ENCODE data around the gene MATCAP1. TPM values are rescaled to one million over a fixed set of nuclear protein-coding genes. Genes with fewer than 3 reads are reported as not detected.

The MATCAP1 gene
- total and polyA plus RNA-seq, 2 donors (not counting 1 experiment from before 2014, with no cell fraction given) = 6.2 to 8.9 TPM

- ATAC-seq (ENCODE audit: low read depth) (no peak), DNase-seq (no peak)
- Mint-ChIP-seq H3K27me3 (peaks cover 8% of the 10 kb centered on the region), H3K4me3 (peak overlapping the region; percentile 92), H3K4me1 (peaks cover 26% of the 10 kb centered on the region), H3K9me3 (ENCODE audit: insufficient read depth) (no peaks in the 10 kb centered on the region), H3K27ac (no peak overlapping the region)
- Histone ChIP-seq H3K4me3 (ENCODE audit: control extremely low read depth in 1 of 5, extremely low read depth in 1 of 5, insufficient read depth in 1 of 5, low read depth in 2 of 5, low read length in 4 of 5) (no peak overlapping the region), H4K20me1 (ENCODE audit: control insufficient read depth, insufficient read depth, low read length, poor library complexity, severe bottlenecking) (peaks cover 26% of the 10 kb centered on the region), H2AFZ (ENCODE audit: insufficient read depth, low read depth, low read length, poor library complexity, severe bottlenecking) (peak overlapping the region; percentile 78), H3K9ac (ENCODE audit: low read length) (no peak overlapping the region), H3K27ac (ENCODE audit: low read length in 2 of 2) (no peak overlapping the region), H3K4me2 (replicated peaks; ENCODE audit: low read depth, low read length, poor library complexity, severe bottlenecking) (no peak overlapping the region), H3K79me2 (ENCODE audit: control insufficient read depth, insufficient read depth, low read length) (peaks cover 37% of the 10 kb centered on the region), H3K36me3 (replicated peaks in 1 of 2; ENCODE audit: control extremely low read depth in 1 of 2, control insufficient read depth in 1 of 2, extremely low read depth in 1 of 2, insufficient read depth in 2 of 2, low read length in 1 of 2) (peaks cover 0 to 21% of the 10 kb centered on the region in 2 experiments), H3K9me3 (ENCODE audit: control extremely low read depth in 1 of 3, control insufficient read depth in 2 of 3, insufficient read depth in 1 of 3, low read length in 2 of 3) (peaks cover 0 to 8% (median 0%) of the 10 kb centered on the region in 3 donors), H3K4me1 (ENCODE audit: control insufficient read depth in 2 of 2, insufficient read depth in 2 of 2, low read length in 2 of 2) (peaks cover 24 to 29% of the 10 kb centered on the region in 2 donors), H3K27me3 (replicated peaks in 1 of 4; ENCODE audit: control extremely low read depth in 1 of 4, control insufficient read depth in 3 of 4, insufficient read depth in 4 of 4, low read length in 3 of 4) (peaks cover 0 to 28% (median 4%) of the 10 kb centered on the region in 4 experiments)
- ChIA-PET CTCF (interaction anchor here (0.6 kb wide), 1 partner anchor 36 kb away, joined by 3 read pairs; no protein-coding TSS in a partner anchor), POLR2A (interaction anchor here (0.7 kb wide), 1 partner anchor 148 kb away, joined by 6 read pairs; no protein-coding TSS in a partner anchor)
- TF ChIP-seq EZH2 (IDR thresholded peaks at IDR 0.05; ENCODE audit: borderline replicate concordance, insufficient read depth, low read depth, low read length, poor library complexity, severe bottlenecking) (no peak), CTCF (IDR thresholded peaks at IDR 0.05) (no peak)
- 95% methylated on average over 4 of the region's 13 CpGs for WGBS (ENCODE audit: insufficient coverage)
- intact Hi-C loops (cut with micrococcal nuclease) = no loop called here
Observed at GRCh38 chr16:67190448-67191399, 7.0 kb upstream of the MATCAP1 start.

GRCh38 chr16:67190041-67190440 lies 6.3 kb upstream of the MATCAP1 start, which contains the start of gene EXOC3L1:
Gene EXOC3L1 (minus strand): TSS chr16:67190136. CDS start chr16:67189676, 460 bp downstream.
- no peak for ATAC-seq (ENCODE audit: low read depth)
- POLR2A ChIA-PET = no interaction called here

More at GRCh38 chr16:67190041-67190440, 6.3 kb upstream of the MATCAP1 start, which contains the start of gene EXOC3L1:
- H3K36me3 ChIP-seq (replicated peaks in 1 of 2; ENCODE audit: control extremely low read depth in 1 of 2, control insufficient read depth in 1 of 2, extremely low read depth in 1 of 2, insufficient read depth in 2 of 2, low read length in 1 of 2) = peaks cover 0 to 14% of the 10 kb centered on the region in 2 experiments
- no peak for DNase-seq
- H3K4me1 ChIP-seq (ENCODE audit: control insufficient read depth in 2 of 2, insufficient read depth in 2 of 2, low read length in 2 of 2) = peaks cover 30 to 36% of the 10 kb centered on the region in 2 donors
- CTCF ChIA-PET = interaction anchor here (0.6 to 0.9 kb wide), 2 partner anchors 37 to 213 kb away, joined by 3 read pairs; no protein-coding TSS in a partner anchor
- Mint-ChIP-seq H3K27ac (no peak within 1 kb of the TSS), H3K4me3 (no peak within 1 kb of the TSS), H3K9me3 (ENCODE audit: insufficient read depth) (no peaks in the 10 kb centered on the region), H3K4me1 (peaks cover 32% of the 10 kb centered on the region), H3K27me3 (peaks cover 11% of the 10 kb centered on the region)
- no peak within 1 kb of the TSS for H2AFZ ChIP-seq (ENCODE audit: insufficient read depth, low read depth, low read length, poor library complexity, severe bottlenecking)
- intact Hi-C loops (cut with micrococcal nuclease) = no loop called here
- peaks cover 0 to 8% (median 0%) of the 10 kb centered on the region in 3 donors for H3K9me3 ChIP-seq (ENCODE audit: control extremely low read depth in 1 of 3, control insufficient read depth in 2 of 3, insufficient read depth in 1 of 3, low read length in 2 of 3)
- peaks cover 0 to 28% (median 4%) of the 10 kb centered on the region in 4 experiments for H3K27me3 ChIP-seq (replicated peaks in 1 of 4; ENCODE audit: control extremely low read depth in 1 of 4, control insufficient read depth in 3 of 4, insufficient read depth in 4 of 4, low read length in 3 of 4)
- no peak within 1 kb of the TSS for H3K9ac ChIP-seq (ENCODE audit: low read length)
- WGBS (ENCODE audit: insufficient coverage) = 71% methylated on average over 5 of the region's 6 CpGs
- no peak within 1 kb of the TSS for H3K4me2 ChIP-seq (replicated peaks; ENCODE audit: low read depth, low read length, poor library complexity, severe bottlenecking)
- peaks cover 26% of the 10 kb centered on the region for H4K20me1 ChIP-seq (ENCODE audit: control insufficient read depth, insufficient read depth, low read length, poor library complexity, severe bottlenecking)
- TF ChIP-seq CTCF (IDR thresholded peaks at IDR 0.05) (no peak), EZH2 (IDR thresholded peaks at IDR 0.05; ENCODE audit: borderline replicate concordance, insufficient read depth, low read depth, low read length, poor library complexity, severe bottlenecking) (no peak)
- no peak within 1 kb of the TSS for H3K4me3 ChIP-seq (ENCODE audit: control extremely low read depth in 1 of 5, extremely low read depth in 1 of 5, insufficient read depth in 1 of 5, low read depth in 2 of 5, low read length in 4 of 5)
- H3K79me2 ChIP-seq (ENCODE audit: control insufficient read depth, insufficient read depth, low read length) = peaks cover 37% of the 10 kb centered on the region
- H3K27ac ChIP-seq (ENCODE audit: low read length in 2 of 2) = no peak within 1 kb of the TSS

Data from B cell (primary cell).